ENCODE results near the gene CACHD1. TPM values are rescaled to one million over a fixed set of nuclear protein-coding genes. Genes with fewer than 3 reads are reported as not detected.
A peak's percentile ranks its signal among the peaks of the same experiment; 100 is the strongest.

The CACHD1 gene
- total and polyA plus RNA-seq, 2 donors from 2014 or later, result 3.9 to 8.2 TPM

GRCh38 chr1:64502931-64503330 lies 33.0 kb downstream of the CACHD1 start:
- TF ChIP-seq CTCF (IDR thresholded peaks at IDR 0.05; ENCODE audit: borderline replicate concordance, extremely low read depth, insufficient read depth), result no peak
- no peaks in the 10 kb centered on the region for H3K27me3 ChIP-seq (ENCODE audit: control insufficient read depth, insufficient read depth, low read length)
- FAIRE-seq, result peak; percentile 6
- peaks cover 0 to 11% (median 6%) of the 10 kb centered on the region in 3 donors for H3K4me1 ChIP-seq (ENCODE audit: control insufficient read depth in 2 of 3, insufficient read depth in 2 of 3, low read depth in 1 of 3, low read length in 3 of 3)
- H3K9ac ChIP-seq (ENCODE audit: low read length in 3 of 3), result no peak overlapping the region
- intact Hi-C loops (cut with DNase I), result no loop called here
- no peak overlapping the region for H3K4me3 ChIP-seq (ENCODE audit: low read length in 3 of 3)
- no peaks in the 10 kb centered on the region for H3K36me3 ChIP-seq (ENCODE audit: control insufficient read depth in 2 of 3, insufficient read depth in 3 of 3, low read length in 3 of 3)
- no peak overlapping the region for H3K27ac ChIP-seq (ENCODE audit: low read depth in 2 of 2, low read length in 2 of 2)
- no peaks in the 10 kb centered on the region for H3K9me3 ChIP-seq (ENCODE audit: control insufficient read depth in 2 of 3, insufficient read depth in 1 of 3, low read length in 3 of 3)
- DNase-seq, result peak in 2 of 5 donors; percentile 61 to 81

- intact Hi-C loops (cut with DNase I), result no loop called here
- Histone ChIP-seq H3K27ac (ENCODE audit: low read depth in 2 of 2, low read length in 2 of 2) (no peak overlapping the region), H3K9ac (ENCODE audit: low read length in 3 of 3) (peak overlapping the region in 1 of 3 donors; percentile 47), H3K9me3 (ENCODE audit: control insufficient read depth in 2 of 3, insufficient read depth in 1 of 3, low read length in 3 of 3) (no peaks in the 10 kb centered on the region), H3K27me3 (ENCODE audit: control insufficient read depth, insufficient read depth, low read length) (no peaks in the 10 kb centered on the region), H3K36me3 (ENCODE audit: control insufficient read depth in 2 of 3, insufficient read depth in 3 of 3, low read length in 3 of 3) (no peaks in the 10 kb centered on the region), H3K4me3 (ENCODE audit: low read length in 3 of 3) (peak overlapping the region; percentile 27 to 57 (median 49)), H3K4me1 (ENCODE audit: control insufficient read depth in 2 of 3, insufficient read depth in 2 of 3, low read depth in 1 of 3, low read length in 3 of 3) (peaks cover 0 to 11% (median 4%) of the 10 kb centered on the region in 3 donors)
- FAIRE-seq (no peak), DNase-seq (peak in 4 of 5 donors; percentile 70 to 88 (median 76))
- no peak for TF ChIP-seq CTCF (IDR thresholded peaks at IDR 0.05; ENCODE audit: borderline replicate concordance, extremely low read depth, insufficient read depth)
These were observed 35.5 kb downstream of the CACHD1 start for GRCh38 chr1:64505232-64505943.

GRCh38 chr1:64505944-64506655 lies 36.2 kb downstream of the CACHD1 start:
- Histone ChIP-seq H3K4me1 (ENCODE audit: control insufficient read depth in 2 of 3, insufficient read depth in 2 of 3, low read depth in 1 of 3, low read length in 3 of 3) (peaks cover 0 to 11% (median 4%) of the 10 kb centered on the region in 3 donors), H3K9me3 (ENCODE audit: control insufficient read depth in 2 of 3, insufficient read depth in 1 of 3, low read length in 3 of 3) (no peaks in the 10 kb centered on the region), H3K9ac (ENCODE audit: low read length in 3 of 3) (no peak overlapping the region), H3K36me3 (ENCODE audit: control insufficient read depth in 2 of 3, insufficient read depth in 3 of 3, low read length in 3 of 3) (no peaks in the 10 kb centered on the region), H3K4me3 (ENCODE audit: low read length in 3 of 3) (peak overlapping the region; percentile 7 to 32 (median 32)), H3K27me3 (ENCODE audit: control insufficient read depth, insufficient read depth, low read length) (no peaks in the 10 kb centered on the region), H3K27ac (ENCODE audit: low read depth in 2 of 2, low read length in 2 of 2) (peak overlapping the region in 1 of 2 donors; percentile 17)
- DNase-seq (peak in 3 of 5 donors; percentile 66 to 74 (median 72)), FAIRE-seq (no peak)
- intact Hi-C loops (cut with DNase I), result no loop called here
- TF ChIP-seq CTCF (IDR thresholded peaks at IDR 0.05; ENCODE audit: borderline replicate concordance, extremely low read depth, insufficient read depth), result peak; percentile 3
